ENCODE data around the gene LMO3. TPM values are rescaled to one million over a fixed set of nuclear protein-coding genes. Genes with fewer than 3 reads are reported as not detected.

Gene LMO3
- total and polyA plus RNA-seq, 4 donors, result 0.13 to 1.2 TPM; not detected in 2

DNA sequence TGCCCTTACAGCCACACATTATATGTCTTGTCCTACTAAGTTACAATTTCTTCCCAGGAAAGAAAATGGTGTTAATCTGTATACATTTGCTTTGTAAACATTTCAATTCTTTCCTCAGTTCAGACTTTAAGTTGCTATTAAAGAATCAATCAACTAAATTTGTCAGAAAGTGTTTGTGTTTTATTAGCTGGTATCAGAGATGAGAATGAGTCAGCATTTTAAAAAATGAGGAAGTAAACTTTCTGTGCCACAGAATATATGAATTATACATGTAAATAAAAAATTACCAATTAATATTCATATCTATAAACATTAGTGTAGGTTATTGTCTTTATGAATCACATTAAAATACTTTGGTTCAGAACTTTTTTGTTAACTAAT is 82.0 kb downstream of the LMO3 start:
- Histone ChIP-seq H3K36me3 (ENCODE audit: control insufficient read depth in 4 of 4, insufficient read depth in 3 of 4, low read depth in 1 of 4, low read length in 3 of 4) (no peaks in the 10 kb centered on the region), H3K4me3 (ENCODE audit: low read depth in 1 of 3, low read length in 3 of 3) (no peak overlapping the region), H3K27me3 (ENCODE audit: control insufficient read depth in 4 of 4, insufficient read depth in 4 of 4, low read length in 3 of 4) (no peaks in the 10 kb centered on the region), H3K9me3 (ENCODE audit: control insufficient read depth in 4 of 4, low read length in 3 of 4) (no peaks in the 10 kb centered on the region), H3K27ac (ENCODE audit: low read depth in 1 of 2, low read length in 2 of 2) (no peak overlapping the region), H3K9ac (ENCODE audit: low read depth in 1 of 2, low read length in 2 of 2) (no peak overlapping the region), H3K4me1 (ENCODE audit: control insufficient read depth in 4 of 4, insufficient read depth in 4 of 4, low read length in 3 of 4) (no peaks in the 10 kb centered on the region)
- TF ChIP-seq TAF1 (conservative IDR thresholded peaks at IDR 0.05) (no peak), FOXA1 (IDR thresholded peaks at IDR 0.05) (no peak), RAD21 (IDR thresholded peaks at IDR 0.05) (no peak), YY1 (IDR thresholded peaks at IDR 0.05) (no peak), RXRA (IDR thresholded peaks at IDR 0.05) (no peak), NR2F2 (IDR thresholded peaks at IDR 0.05) (no peak), SP1 (IDR thresholded peaks at IDR 0.05) (no peak), GABPA (IDR thresholded peaks at IDR 0.05 in 1 of 2, conservative IDR thresholded peaks at IDR 0.05 in 1 of 2) (no peak), JUND (IDR thresholded peaks at IDR 0.05) (no peak), HNF4G (IDR thresholded peaks at IDR 0.05) (no peak), HNF4A (conservative IDR thresholded peaks at IDR 0.05) (no peak)
- TF ChIP-seq, protein P1, sequence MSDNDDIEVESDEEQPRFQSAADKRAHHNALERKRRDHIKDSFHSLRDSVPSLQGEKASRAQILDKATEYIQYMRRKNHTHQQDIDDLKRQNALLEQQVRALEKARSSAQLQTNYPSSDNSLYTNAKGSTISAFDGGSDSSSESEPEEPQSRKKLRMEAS (IDR thresholded peaks at IDR 0.05), result no peak
- TF ChIP-seq, protein P2, sequence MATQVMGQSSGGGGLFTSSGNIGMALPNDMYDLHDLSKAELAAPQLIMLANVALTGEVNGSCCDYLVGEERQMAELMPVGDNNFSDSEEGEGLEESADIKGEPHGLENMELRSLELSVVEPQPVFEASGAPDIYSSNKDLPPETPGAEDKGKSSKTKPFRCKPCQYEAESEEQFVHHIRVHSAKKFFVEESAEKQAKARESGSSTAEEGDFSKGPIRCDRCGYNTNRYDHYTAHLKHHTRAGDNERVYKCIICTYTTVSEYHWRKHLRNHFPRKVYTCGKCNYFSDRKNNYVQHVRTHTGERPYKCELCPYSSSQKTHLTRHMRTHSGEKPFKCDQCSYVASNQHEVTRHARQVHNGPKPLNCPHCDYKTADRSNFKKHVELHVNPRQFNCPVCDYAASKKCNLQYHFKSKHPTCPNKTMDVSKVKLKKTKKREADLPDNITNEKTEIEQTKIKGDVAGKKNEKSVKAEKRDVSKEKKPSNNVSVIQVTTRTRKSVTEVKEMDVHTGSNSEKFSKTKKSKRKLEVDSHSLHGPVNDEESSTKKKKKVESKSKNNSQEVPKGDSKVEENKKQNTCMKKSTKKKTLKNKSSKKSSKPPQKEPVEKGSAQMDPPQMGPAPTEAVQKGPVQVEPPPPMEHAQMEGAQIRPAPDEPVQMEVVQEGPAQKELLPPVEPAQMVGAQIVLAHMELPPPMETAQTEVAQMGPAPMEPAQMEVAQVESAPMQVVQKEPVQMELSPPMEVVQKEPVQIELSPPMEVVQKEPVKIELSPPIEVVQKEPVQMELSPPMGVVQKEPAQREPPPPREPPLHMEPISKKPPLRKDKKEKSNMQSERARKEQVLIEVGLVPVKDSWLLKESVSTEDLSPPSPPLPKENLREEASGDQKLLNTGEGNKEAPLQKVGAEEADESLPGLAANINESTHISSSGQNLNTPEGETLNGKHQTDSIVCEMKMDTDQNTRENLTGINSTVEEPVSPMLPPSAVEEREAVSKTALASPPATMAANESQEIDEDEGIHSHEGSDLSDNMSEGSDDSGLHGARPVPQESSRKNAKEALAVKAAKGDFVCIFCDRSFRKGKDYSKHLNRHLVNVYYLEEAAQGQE (IDR thresholded peaks at IDR 0.05), result no peak
- TF ChIP-seq, protein P3, sequence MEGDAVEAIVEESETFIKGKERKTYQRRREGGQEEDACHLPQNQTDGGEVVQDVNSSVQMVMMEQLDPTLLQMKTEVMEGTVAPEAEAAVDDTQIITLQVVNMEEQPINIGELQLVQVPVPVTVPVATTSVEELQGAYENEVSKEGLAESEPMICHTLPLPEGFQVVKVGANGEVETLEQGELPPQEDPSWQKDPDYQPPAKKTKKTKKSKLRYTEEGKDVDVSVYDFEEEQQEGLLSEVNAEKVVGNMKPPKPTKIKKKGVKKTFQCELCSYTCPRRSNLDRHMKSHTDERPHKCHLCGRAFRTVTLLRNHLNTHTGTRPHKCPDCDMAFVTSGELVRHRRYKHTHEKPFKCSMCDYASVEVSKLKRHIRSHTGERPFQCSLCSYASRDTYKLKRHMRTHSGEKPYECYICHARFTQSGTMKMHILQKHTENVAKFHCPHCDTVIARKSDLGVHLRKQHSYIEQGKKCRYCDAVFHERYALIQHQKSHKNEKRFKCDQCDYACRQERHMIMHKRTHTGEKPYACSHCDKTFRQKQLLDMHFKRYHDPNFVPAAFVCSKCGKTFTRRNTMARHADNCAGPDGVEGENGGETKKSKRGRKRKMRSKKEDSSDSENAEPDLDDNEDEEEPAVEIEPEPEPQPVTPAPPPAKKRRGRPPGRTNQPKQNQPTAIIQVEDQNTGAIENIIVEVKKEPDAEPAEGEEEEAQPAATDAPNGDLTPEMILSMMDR (IDR thresholded peaks at IDR 0.05; ENCODE audit: low read depth, low read length, missing input control), result no peak
- TF ChIP-seq, protein P4, sequence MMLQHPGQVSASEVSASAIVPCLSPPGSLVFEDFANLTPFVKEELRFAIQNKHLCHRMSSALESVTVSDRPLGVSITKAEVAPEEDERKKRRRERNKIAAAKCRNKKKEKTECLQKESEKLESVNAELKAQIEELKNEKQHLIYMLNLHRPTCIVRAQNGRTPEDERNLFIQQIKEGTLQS (IDR thresholded peaks at IDR 0.05), result no peak
- TF ChIP-seq, protein P5, sequence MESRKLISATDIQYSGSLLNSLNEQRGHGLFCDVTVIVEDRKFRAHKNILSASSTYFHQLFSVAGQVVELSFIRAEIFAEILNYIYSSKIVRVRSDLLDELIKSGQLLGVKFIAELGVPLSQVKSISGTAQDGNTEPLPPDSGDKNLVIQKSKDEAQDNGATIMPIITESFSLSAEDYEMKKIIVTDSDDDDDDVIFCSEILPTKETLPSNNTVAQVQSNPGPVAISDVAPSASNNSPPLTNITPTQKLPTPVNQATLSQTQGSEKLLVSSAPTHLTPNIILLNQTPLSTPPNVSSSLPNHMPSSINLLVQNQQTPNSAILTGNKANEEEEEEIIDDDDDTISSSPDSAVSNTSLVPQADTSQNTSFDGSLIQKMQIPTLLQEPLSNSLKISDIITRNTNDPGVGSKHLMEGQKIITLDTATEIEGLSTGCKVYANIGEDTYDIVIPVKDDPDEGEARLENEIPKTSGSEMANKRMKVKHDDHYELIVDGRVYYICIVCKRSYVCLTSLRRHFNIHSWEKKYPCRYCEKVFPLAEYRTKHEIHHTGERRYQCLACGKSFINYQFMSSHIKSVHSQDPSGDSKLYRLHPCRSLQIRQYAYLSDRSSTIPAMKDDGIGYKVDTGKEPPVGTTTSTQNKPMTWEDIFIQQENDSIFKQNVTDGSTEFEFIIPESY (IDR thresholded peaks at IDR 0.05), result no peak
- no peak for DNase-seq (ENCODE audit: low spot score)

All from liver (tissue), 9 donors.